WTC11 (cell line): Measurements from ENCODE around the gene OXGR1. TPM values are rescaled to one million over a fixed set of nuclear protein-coding genes. Genes with fewer than 3 reads are reported as not detected.
A peak's percentile ranks its signal among the peaks of the same experiment; 100 is the strongest.

ENCODE experiments used
- ATAC-seq: fragments of 200-7000 bp; cut with Tn5 transposase; 2 replicates; pipeline ENCODE4 v1.10.0; 2021; ENCODE audit warnings: mild to moderate bottlenecking, moderate library complexity
- CTCF ChIA-PET: fragments of 300-600 bp; sonication (Branson Sonifier 250); formaldehyde crosslinking; loops from one replicate; lab custom pipeline; 2021; ENCODE audit warnings: antibody characterized with exemption; lab: Charles Lee
- POLR2A ChIA-PET: fragments of 350-600 bp; sonication (Branson Sonifier 250); formaldehyde crosslinking; loops from one replicate; lab custom pipeline; 2021; ENCODE audit warnings: antibody characterized with exemption; lab: Charles Lee
- DNase-seq: peaks from one replicate; pipeline ENCODE4 v3.0.0; 2021; ENCODE audit warnings: low spot score
- H3K27ac Mint-ChIP-seq: 2 replicates; pipeline ENCODE4 v1.8.0; 2021; ENCODE audit warnings: mixed read lengths
- H3K27me3 Mint-ChIP-seq: 2 replicates; pipeline ENCODE4 v1.8.0; 2021; ENCODE audit warnings: low read depth, mild to moderate bottlenecking, moderate library complexity, mixed read lengths
- H3K36me3 Mint-ChIP-seq: 2 replicates; pipeline ENCODE4 v1.8.0; 2021; ENCODE audit warnings: mixed read lengths
- H3K4me1 Mint-ChIP-seq: 2 replicates; pipeline ENCODE4 v1.8.0; 2022; ENCODE audit warnings: mixed read lengths
- H3K4me3 Mint-ChIP-seq: 2 replicates; pipeline ENCODE4 v1.8.0; 2021; ENCODE audit warnings: mild to moderate bottlenecking, moderate library complexity, mixed read lengths
- H3K9me3 Mint-ChIP-seq: 2 replicates; pipeline ENCODE4 v1.8.0; 2021; ENCODE audit warnings: mixed read lengths
- ATF6 ChIP-seq: sonication (generic); formaldehyde crosslinking; IDR thresholded peaks from 2 replicates; pipeline ENCODE4 v1.8.1; 2023; ENCODE audit warnings: mild to moderate bottlenecking, missing genetic modification reagents
- CTCF ChIP-seq: fragments of 200-600 bp; IDR thresholded peaks from 2 replicates; pipeline ENCODE4 v1.8.0; 2022; ENCODE audit warnings: antibody characterized with exemption
- JUN ChIP-seq: sonication (generic); formaldehyde crosslinking; IDR thresholded peaks from 2 replicates; pipeline ENCODE4 v1.8.0; 2023; ENCODE audit warnings: mild to moderate bottlenecking, missing genetic modification reagents
- PRDM15 ChIP-seq: sonication (generic); formaldehyde crosslinking; IDR thresholded peaks from 2 replicates; pipeline ENCODE4 v1.8.0; 2022; ENCODE audit warnings: missing genetic modification reagents
- TEAD4 ChIP-seq: sonication (generic); formaldehyde crosslinking; IDR thresholded peaks from 2 replicates; pipeline ENCODE4 v1.8.0; 2022; ENCODE audit warnings: mild to moderate bottlenecking, missing genetic modification reagents
- ZBTB21 ChIP-seq: sonication (generic); formaldehyde crosslinking; IDR thresholded peaks from 2 replicates; pipeline ENCODE4 v1.8.1; 2023; ENCODE audit warnings: mild to moderate bottlenecking, missing genetic modification reagents, borderline replicate concordance
- ZBTB43 ChIP-seq: sonication (generic); formaldehyde crosslinking; IDR thresholded peaks from 2 replicates; pipeline ENCODE4 v1.8.1; 2023; ENCODE audit warnings: mild to moderate bottlenecking, missing genetic modification reagents
- ZNF219 ChIP-seq: sonication (generic); formaldehyde crosslinking; IDR thresholded peaks from 2 replicates; pipeline ENCODE4 v1.8.0; 2023; ENCODE audit warnings: missing genetic modification reagents, mild to moderate bottlenecking, borderline replicate concordance
- ZNF263 ChIP-seq: sonication (generic); formaldehyde crosslinking; IDR thresholded peaks from 2 replicates; pipeline ENCODE4 v1.8.1; 2022; ENCODE audit warnings: low read depth, mild to moderate bottlenecking, moderate library complexity, missing genetic modification reagents
- ZNF423 ChIP-seq: fragments of 250-450 bp; sonication (Bioruptor Pico); IDR thresholded peaks from 2 replicates; pipeline ENCODE4 v2.1.2; 2022; ENCODE audit warnings: mild to moderate bottlenecking, moderate library complexity
- ZNF532 ChIP-seq: fragments of 250-450 bp; sonication (Bioruptor Pico); IDR thresholded peaks from 2 replicates; pipeline ENCODE4 v1.9.0; 2021; ENCODE audit warnings: mild to moderate bottlenecking, borderline replicate concordance
- total RNA-seq: library from RNA; stranded (reverse); gene quantifications from 3 replicates; pipeline ENCODE4 v1.2.3, GENCODE V29; 2021

OXGR1 gene
- total RNA-seq, 1 experiment from 2014 or later: 0.39 TPM

- Mint-ChIP-seq H3K36me3 (no peaks in the 10 kb centered on the region), H3K4me3 (no peak overlapping the region), H3K9me3 (peaks cover 7% of the 10 kb centered on the region; the same call in 1 of the 2 replicates), H3K27ac (no peak overlapping the region)
- no peak for TF ChIP-seq ZNF423 (CRISPR knock-in tag)
- TF ChIP-seq TEAD4 (CRISPR knock-in tag): no peak
- no peak for TF ChIP-seq ZBTB43 (CRISPR knock-in tag)
- TF ChIP-seq ZBTB21: no peak
- TF ChIP-seq, all 79 proteins: peak for 0
- ChIA-PET CTCF (no interaction called here), POLR2A (no interaction called here)
- no peak for ATAC-seq
- no peak for DNase-seq
- Mint-ChIP-seq H3K4me1 (no peaks in the 10 kb centered on the region), H3K27me3 (no peaks in the 10 kb centered on the region)
These were observed 33.9 kb downstream of the OXGR1 start for GRCh38 chr13:96960379-96960778.

- H3K4me1 Mint-ChIP-seq: no peaks in the 10 kb centered on the region
- ChIA-PET POLR2A (no interaction called here), CTCF (interaction anchor here (0.6 to 1.6 kb wide), 15 partner anchors 9 to 939 kb away, joined by 3 to 10 read pairs (median 4); no protein-coding TSS in a partner anchor)
- TF ChIP-seq ZNF532 (CRISPR knock-in tag) (no peak), PRDM15 (no peak), CTCF (peak; percentile 64), ATF6 (CRISPR knock-in tag) (no peak), JUN (CRISPR knock-in tag) (no peak), ZNF219 (CRISPR knock-in tag) (no peak), ZNF263 (CRISPR knock-in tag) (no peak)
- no peak for DNase-seq
- peak; percentile 36; the same call in 1 of the 2 replicates for ATAC-seq
- H3K36me3 Mint-ChIP-seq: no peaks in the 10 kb centered on the region
- no peak overlapping the region for H3K27ac Mint-ChIP-seq
- no peak overlapping the region for H3K4me3 Mint-ChIP-seq
- no peaks in the 10 kb centered on the region for H3K27me3 Mint-ChIP-seq
- H3K9me3 Mint-ChIP-seq: peaks cover 5% of the 10 kb centered on the region; the same call in 1 of the 2 replicates
These were observed 35.9 kb downstream of the OXGR1 start for GRCh38 chr13:96958286-96958891.
